ENCODE results near the gene MGMT.

The MGMT gene

GRCh38 chr10:129522041-129522585, 55.1 kb downstream of the MGMT start:
- no peak for DNase-seq

DNA sequence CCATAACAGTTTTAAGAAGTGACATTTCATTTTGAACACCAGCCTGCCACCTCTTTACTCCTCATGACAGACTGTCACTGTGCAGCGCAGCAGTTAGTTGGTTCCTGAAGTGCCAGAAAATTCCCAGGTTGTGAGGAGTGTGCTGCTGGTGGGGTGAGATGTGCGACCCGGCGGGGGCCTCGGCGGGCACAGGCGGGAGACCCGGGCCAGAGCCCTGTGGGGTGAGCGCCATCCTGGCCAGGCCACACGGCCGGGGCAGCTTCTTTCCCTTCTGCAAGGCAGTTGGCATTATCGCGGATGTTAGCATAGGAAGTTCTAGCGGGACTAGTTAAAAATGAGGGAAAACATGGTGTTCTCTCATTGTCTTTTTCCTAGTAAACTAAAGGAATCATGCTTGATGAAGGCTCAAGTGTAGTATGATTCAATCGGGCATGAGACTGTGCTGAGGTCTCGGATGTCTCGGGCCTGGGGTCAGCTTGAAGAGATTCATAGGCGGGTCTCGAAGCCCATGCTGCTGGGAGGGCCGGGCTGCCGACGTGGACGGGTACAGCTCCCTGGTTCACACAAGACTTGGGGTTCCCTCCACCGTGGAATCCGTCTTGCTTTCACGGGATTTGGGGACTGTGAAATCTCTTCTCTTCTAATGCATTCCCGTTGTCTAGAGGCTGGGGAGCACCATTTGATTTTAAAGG, 56.1 kb downstream of the MGMT start:
- no peak for DNase-seq

- DNase-seq, result no peak
These were observed 56.8 kb downstream of the MGMT start for GRCh38 chr10:129523723-129524316.

GRCh38 chr10:129524936-129525335, 57.9 kb downstream of the MGMT start:
- no peak for DNase-seq

GRCh38 chr10:129525401-129525801, 58.4 kb downstream of the MGMT start:
- DNase-seq, result no peak

GRCh38 chr10:129526943-129527342, 59.9 kb downstream of the MGMT start:
- DNase-seq, result no peak

GRCh38 chr10:129528376-129528978, 61.4 kb downstream of the MGMT start:
- DNase-seq, result no peak

DNA sequence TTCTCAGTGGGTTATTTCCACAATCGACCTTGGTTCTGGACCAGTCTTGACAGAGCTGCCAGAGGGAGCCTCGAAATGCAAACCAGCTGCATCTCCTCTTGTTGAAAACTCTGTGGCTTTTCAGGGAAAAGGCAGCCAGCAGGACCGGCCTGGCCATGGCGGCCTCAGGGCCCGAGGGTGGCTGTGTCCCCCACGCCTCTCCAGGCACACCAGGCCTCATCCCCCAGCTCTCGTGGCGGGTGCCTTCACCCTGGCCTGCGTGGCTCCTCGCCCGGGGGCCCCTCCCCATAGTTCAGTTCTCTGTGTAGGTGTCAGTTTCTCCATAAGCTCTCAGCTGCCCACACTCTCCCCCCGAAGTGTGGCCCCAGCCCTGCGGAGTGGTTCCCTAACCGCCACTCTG, 63.5 kb downstream of the MGMT start:
- no peak for DNase-seq

- DNase-seq, result no peak
These were observed 64.3 kb downstream of the MGMT start for GRCh38 chr10:129531195-129531968.

- DNase-seq, result no peak
These were observed 65.1 kb downstream of the MGMT start for GRCh38 chr10:129531969-129532660.

GRCh38 chr10:129532838-129533237, 65.8 kb downstream of the MGMT start:
- DNase-seq, result no peak

- DNase-seq, result no peak
These were observed 66.2 kb downstream of the MGMT start for GRCh38 chr10:129533281-129533680.

DNA sequence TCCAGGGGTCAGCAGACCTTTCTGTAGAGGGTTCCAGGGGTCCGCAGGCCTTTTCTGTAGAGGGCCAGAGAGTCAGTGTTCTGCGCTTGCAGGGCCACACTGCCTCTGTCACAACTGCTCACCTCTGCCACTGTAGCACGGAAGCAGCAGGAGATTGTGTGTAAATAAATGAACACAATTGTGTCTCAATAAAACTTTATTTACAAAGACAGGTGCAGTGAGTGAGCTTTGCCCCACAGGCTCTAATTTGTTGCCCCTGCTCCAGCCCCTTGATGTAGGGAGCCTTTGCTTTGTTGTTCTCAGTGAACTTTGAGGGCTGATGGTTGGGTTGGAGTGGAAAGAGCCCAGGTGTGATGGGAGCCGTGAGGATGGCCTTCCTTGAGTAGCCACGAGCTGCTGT, 67.8 kb downstream of the MGMT start:
- DNase-seq, result no peak

- DNase-seq, result no peak
These were observed 69.3 kb downstream of the MGMT start for GRCh38 chr10:129536336-129536735.

DNA sequence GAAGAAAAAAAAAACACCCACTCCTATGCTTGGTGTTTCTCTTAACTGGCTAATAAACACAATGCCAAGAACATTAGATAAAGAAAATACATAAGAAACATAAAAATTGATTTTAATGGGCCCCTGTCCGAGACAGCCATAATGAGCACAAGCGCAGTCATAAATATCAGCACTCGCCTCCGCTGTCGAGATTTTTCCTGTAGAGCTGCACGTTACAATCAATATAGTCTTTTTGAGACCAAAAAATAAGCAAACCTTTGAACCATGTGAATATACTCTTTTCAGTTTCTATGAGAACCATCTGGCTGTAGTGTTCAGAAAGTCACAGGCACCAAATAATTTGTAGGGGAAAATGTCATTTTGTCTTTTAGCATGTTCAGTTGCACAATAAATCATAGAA, 70.1 kb downstream of the MGMT start:
- no peak for DNase-seq

GRCh38 chr10:129538236-129538635, 71.2 kb downstream of the MGMT start:
- DNase-seq, result no peak

- DNase-seq, result no peak
These were observed 74.2 kb downstream of the MGMT start for GRCh38 chr10:129541200-129541599.

- no peak for DNase-seq
These were observed 74.9 kb downstream of the MGMT start for GRCh38 chr10:129541748-129542487.

GRCh38 chr10:129542589-129542988, 75.5 kb downstream of the MGMT start:
- DNase-seq, result no peak

- no peak for DNase-seq
These were observed 77.5 kb downstream of the MGMT start for GRCh38 chr10:129544205-129545202.

DNA sequence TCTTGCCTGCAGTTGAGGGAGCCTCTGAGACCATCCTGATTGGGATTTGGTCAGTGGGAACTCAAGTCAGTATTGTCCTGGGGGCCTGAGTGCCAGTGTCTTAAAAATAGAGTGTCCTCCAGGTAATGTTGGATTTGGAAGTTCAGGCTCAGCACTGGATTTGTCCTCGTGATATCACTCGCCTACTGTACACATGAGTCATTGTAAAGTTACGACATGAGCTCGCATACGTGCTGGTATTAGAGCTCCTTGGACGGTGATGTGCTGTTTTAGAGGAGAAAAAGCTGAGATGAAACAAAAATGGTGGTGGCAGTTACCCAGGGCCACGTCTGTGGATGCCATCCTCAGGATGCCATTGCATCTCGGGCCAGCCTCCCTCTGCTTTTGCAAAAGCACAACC, 78.2 kb downstream of the MGMT start:
- DNase-seq, result no peak
